Tibial nerve (tissue), 4 donors: ENCODE results near the gene TXNDC12. TPM values are rescaled to one million over a fixed set of nuclear protein-coding genes. Genes with fewer than 3 reads are reported as not detected.
"Not testable (repeated sequence)": the region's sequence is repeated elsewhere in the genome, so short reads cannot be mapped to it uniquely, and the experiment has no call there.

ENCODE experiments used
- DNase-seq, 2 donors: peaks; one replicate each; pipeline ENCODE4 v3.0.0-alpha.2; 2019; ENCODE audit warnings: low spot score in 2 of 2
- H3K27ac ChIP-seq, 4 donors: fragments of 200-600 bp; sonication (generic) in 3 of 4; one replicate each; pipeline ENCODE4 v1.5.1; 2017 to 2019; ENCODE audit warnings: mild to moderate bottlenecking in 1 of 4
- H3K27me3 ChIP-seq, 2 donors: fragments of 200-600 bp; sonication (generic) in 1 of 2; one replicate each; pipeline versions ENCODE4 v1.5.1 to v1.6.0; 2017 to 2019
- H3K36me3 ChIP-seq, 3 donors: fragments of 200-600 bp; sonication (generic); one replicate each; pipeline ENCODE4 v1.5.1; 2018 to 2019
- H3K4me1 ChIP-seq, 4 donors: fragments of 200-600 bp; sonication (generic) in 3 of 4; one replicate each; pipeline ENCODE4 v1.5.1; 2017 to 2019
- H3K4me3 ChIP-seq, 4 donors: fragments of 200-600 bp; sonication (generic) in 3 of 4; one replicate each; pipeline ENCODE4 v1.5.1; 2017 to 2019; ENCODE audit warnings: mild to moderate bottlenecking in 1 of 4, moderate library complexity in 1 of 4
- H3K9me3 ChIP-seq, 4 donors: fragments of 200-600 bp; sonication (generic) in 3 of 4; one replicate each; pipeline ENCODE4 v1.5.1; 2017 to 2019
- EP300 ChIP-seq, 2 donors: sonication (generic); formaldehyde crosslinking; IDR thresholded peaks; one replicate each; pipeline ENCODE4 v1.6.1; 2017; ENCODE audit warnings: antibody characterized with exemption in 2 of 2, mild to moderate bottlenecking in 1 of 2
- POLR2A ChIP-seq, 2 donors: fragments of 450-650 bp; IDR thresholded peaks; one replicate each; pipeline ENCODE4 v1.6.1; 2017; ENCODE audit warnings: antibody characterized with exemption in 2 of 2, mild to moderate bottlenecking in 2 of 2, moderate library complexity in 2 of 2
- WGBS, 2 donors: methylation state at CpG; one replicate each; pipeline ENCODE4 v1.1.5; 2018; 5-methylcytosine and 5-hydroxymethylcytosine counted together
- total RNA-seq, 4 donors: library from RNA; depleted of rRNA; stranded (reverse); fragments of >200 nt; gene quantifications; one replicate each; pipeline ENCODE4 v1.1.0, GENCODE V29; 2016
- TF ChIP-seq, protein P1 (sequence below), 5 experiments: fragments of 200-600 bp in 3 of 5; fragments of 450-650 bp in 2 of 5; sonication (generic) in 3 of 5; IDR thresholded peaks; one replicate each; pipeline ENCODE4 v1.5.1; 2016 to 2019; ENCODE audit warnings: antibody characterized with exemption in 5 of 5, mild to moderate bottlenecking in 3 of 5, moderate library complexity in 2 of 5

Gene TXNDC12
- total RNA-seq, 4 donors from 2014 or later = 32.7 to 65.6 (median 37.4) TPM

DNA sequence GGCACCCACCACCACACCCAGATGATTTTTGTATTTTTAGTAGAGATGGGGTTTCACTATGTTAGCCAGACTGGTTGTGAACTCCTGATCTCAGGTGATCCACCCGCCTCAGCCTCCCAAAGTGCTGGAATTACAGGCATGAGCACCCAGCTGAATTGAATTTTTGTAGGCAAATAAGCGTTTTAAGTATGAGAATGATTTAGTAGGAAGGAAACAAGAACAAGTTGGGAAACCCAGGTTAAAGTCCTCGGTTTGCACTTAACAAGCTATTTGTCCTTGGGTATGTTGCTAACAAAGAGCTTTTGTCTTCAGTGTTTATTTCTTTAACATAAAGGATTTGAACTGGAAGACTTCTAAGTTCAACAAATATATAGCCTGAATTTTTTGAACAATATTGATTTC, 25.0 kb upstream of the TXNDC12 start:
- Histone ChIP-seq H3K4me1 (peaks cover 0 to 6% (median 0%) of the 10 kb centered on the region in 4 donors), H3K36me3 (peaks cover 0 to 35% (median 0%) of the 10 kb centered on the region in 3 donors), H3K27ac (no peak overlapping the region), H3K4me3 (no peak overlapping the region), H3K27me3 (no peaks in the 10 kb centered on the region), H3K9me3 (no peaks in the 10 kb centered on the region)
- DNase-seq = no peak
- 59 to 64% methylated on average over 3 of the region's 3 CpGs for WGBS, 2 donors
- TF ChIP-seq, protein P1, sequence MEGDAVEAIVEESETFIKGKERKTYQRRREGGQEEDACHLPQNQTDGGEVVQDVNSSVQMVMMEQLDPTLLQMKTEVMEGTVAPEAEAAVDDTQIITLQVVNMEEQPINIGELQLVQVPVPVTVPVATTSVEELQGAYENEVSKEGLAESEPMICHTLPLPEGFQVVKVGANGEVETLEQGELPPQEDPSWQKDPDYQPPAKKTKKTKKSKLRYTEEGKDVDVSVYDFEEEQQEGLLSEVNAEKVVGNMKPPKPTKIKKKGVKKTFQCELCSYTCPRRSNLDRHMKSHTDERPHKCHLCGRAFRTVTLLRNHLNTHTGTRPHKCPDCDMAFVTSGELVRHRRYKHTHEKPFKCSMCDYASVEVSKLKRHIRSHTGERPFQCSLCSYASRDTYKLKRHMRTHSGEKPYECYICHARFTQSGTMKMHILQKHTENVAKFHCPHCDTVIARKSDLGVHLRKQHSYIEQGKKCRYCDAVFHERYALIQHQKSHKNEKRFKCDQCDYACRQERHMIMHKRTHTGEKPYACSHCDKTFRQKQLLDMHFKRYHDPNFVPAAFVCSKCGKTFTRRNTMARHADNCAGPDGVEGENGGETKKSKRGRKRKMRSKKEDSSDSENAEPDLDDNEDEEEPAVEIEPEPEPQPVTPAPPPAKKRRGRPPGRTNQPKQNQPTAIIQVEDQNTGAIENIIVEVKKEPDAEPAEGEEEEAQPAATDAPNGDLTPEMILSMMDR (IDR thresholded peaks at IDR 0.05) = no peak

DNA sequence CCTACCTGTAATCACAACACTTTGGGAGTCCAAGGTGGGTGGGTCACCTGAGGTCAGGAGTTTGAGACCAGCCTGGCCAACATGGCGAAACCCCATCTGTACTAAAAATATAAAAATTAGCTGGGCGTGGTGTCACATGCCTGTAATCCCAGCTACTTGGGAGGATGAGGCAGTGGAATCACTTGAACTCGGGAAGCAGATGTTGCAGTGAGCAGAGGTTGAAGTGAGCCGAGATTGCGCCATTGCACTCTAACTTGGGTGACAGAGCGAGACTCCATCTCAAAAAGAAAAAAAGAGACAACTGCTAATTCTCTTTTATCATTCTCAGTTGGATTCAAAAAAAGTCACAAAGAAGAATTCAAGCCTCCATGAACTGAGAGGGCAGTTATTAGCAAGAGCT, 22.3 kb upstream of the TXNDC12 start:
- not testable (repeated sequence) for H3K9me3 ChIP-seq, DNase-seq, H3K4me3 ChIP-seq, H3K27me3 ChIP-seq, H3K27ac ChIP-seq
- 88 to 90% methylated on average over 6 of the region's 6 CpGs for WGBS, 2 donors
- Histone ChIP-seq H3K4me1 (peaks cover 0 to 11% (median 0%) of the 10 kb centered on the region in 4 donors), H3K36me3 (peaks cover 0 to 50% (median 2%) of the 10 kb centered on the region in 3 donors)

DNA sequence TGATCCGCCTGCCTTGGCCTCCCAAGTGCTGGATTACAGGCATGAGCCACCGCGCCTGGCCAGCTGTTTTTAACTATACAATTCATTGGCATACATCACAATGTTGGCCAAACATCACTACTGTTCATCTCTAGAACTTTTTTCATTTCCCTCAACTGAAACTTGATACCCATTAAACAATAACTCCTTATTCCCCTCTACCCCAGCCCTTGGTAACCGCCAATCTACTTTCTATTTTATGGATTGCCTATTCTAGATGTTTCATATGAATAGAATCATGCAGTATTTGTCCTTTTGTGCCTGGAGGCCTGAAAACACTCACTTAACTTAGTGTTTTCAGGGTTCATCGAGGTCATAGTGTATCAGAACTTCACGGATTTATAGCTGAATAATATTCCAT, 17.3 kb upstream of the TXNDC12 start:
- Histone ChIP-seq H3K4me3 (no peak overlapping the region), H3K27ac (no peak overlapping the region), H3K9me3 (no peaks in the 10 kb centered on the region), H3K4me1 (peaks cover 0 to 18% (median 0%) of the 10 kb centered on the region in 4 donors), H3K36me3 (peaks cover 0 to 36% (median 2%) of the 10 kb centered on the region in 3 donors), H3K27me3 (no peaks in the 10 kb centered on the region)
- 47 to 52% methylated on average over 6 of the region's 6 CpGs for whole genome bisulfite sequencing, 2 donors
- TF ChIP-seq POLR2A (IDR thresholded peaks at IDR 0.05) (no peak), EP300 (IDR thresholded peaks at IDR 0.05) (no peak)
- TF ChIP-seq, protein P1 (IDR thresholded peaks at IDR 0.05) = no peak
- DNase-seq = no peak

DNA sequence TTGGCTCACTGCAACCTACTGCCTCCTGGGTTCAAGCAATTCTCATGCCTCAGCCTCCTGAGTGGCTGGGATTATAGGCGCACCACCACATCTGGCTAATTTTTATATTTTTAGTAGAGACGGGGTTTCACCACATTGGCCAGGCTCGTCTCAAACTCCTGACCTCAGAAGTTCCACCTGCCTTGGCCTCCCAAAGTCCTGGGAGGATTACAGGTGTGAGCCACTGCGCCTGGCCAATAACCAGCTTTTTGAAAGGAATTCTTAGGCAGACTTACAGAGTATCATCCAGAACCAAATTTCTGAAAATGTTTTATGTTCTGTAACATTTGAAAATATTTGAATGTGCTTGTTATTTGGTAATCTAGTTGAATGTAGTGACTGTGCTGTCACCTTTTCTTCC, 15.7 kb upstream of the TXNDC12 start:
- TF ChIP-seq POLR2A (IDR thresholded peaks at IDR 0.05) (no peak), EP300 (IDR thresholded peaks at IDR 0.05) (no peak)
- TF ChIP-seq, protein P1 (IDR thresholded peaks at IDR 0.05) = no peak
- 92 to 97% methylated on average over 4 of the region's 4 CpGs for WGBS, 2 donors
- Histone ChIP-seq H3K27me3 (no peaks in the 10 kb centered on the region), H3K27ac (no peak overlapping the region), H3K36me3 (peaks cover 0 to 47% (median 2%) of the 10 kb centered on the region in 3 donors), H3K4me1 (peaks cover 0 to 18% (median 0%) of the 10 kb centered on the region in 4 donors), H3K4me3 (no peak overlapping the region), H3K9me3 (no peaks in the 10 kb centered on the region)
- DNase-seq = no peak

DNA sequence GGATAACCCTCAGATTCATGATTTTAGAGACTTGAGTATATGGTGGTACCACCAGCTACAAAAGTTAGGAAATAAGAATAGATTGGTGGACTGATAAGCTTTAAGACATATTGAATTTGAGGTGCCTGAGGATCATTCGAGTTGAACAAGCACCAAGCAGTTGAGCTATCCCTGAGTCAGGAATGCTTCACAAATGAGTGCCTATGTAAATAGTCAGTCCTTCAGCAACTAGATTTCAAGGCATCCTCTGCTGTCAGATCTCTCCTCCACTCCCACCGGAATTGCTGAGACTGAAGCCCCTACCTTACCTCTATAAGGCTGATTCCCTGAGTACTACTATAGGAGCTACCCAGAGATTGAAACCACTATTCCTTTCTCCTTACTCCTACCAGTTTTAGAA, 8.2 kb upstream of the TXNDC12 start:
- 90 to 92% methylated on average over 2 of the region's 2 CpGs for WGBS, 2 donors

More for the DNA sequence above, 8.2 kb upstream of the TXNDC12 start:
- TF ChIP-seq EP300 (IDR thresholded peaks at IDR 0.05) (no peak), POLR2A (IDR thresholded peaks at IDR 0.05) (no peak)
- TF ChIP-seq, protein P1 (IDR thresholded peaks at IDR 0.05) = no peak
- Histone ChIP-seq H3K36me3 (peaks cover 2 to 83% (median 12%) of the 10 kb centered on the region in 3 donors), H3K27me3 (no peaks in the 10 kb centered on the region), H3K27ac (no peak overlapping the region), H3K9me3 (no peaks in the 10 kb centered on the region), H3K4me1 (peaks cover 0 to 24% (median 12%) of the 10 kb centered on the region in 4 donors), H3K4me3 (no peak overlapping the region)
- DNase-seq = no peak
